ENCODE results near the gene RBP7.

RBP7 gene

DNA sequence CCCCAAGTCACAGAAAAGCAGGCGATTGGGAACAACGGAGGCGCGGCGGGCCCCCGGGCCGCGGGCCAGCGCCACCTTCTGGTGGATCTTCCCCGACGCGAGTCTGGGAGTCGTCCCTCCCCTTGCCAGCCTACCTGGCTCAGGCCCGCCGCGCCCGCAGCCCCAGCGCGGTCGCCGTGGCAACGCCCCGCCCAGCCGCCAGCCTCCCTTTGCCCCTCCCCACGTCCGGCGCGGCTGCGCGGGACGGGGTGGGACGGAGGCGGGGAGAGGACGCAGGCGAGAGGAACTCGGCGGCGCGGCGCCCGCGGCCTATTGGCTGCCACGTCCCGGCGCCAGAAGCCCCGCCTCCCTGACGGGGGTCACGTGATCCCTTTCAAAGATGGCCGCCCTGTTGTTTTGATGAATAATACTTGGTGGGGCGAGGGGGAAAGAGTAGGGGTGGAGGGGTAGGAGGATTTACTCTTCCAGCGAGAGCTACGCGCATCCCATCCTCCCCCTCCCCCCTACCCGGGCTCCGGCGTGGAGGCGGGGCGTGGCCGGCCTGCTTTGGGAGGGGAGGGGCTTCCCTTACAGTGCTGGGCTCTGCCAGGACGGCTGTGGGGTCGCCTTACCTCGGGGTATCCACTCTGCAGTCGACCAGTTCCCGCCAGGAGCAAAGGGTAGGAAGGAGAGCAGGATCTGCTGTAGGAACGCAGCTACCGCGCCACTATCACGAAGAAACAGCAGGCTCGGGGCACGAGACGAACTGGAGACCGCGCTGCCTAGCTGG, 35.7 kb downstream of the RBP7 start, which contains the start of gene UBE4B:
TSS of gene UBE4B (plus strand) at position 369 of the 769 bp plus-strand sequence. CDS start 713 bp downstream, outside the sequence.
- FAIRE-seq: peak; percentile 64

- FAIRE-seq: no peak
Observed at GRCh38 chr1:10033359-10033845, 36.4 kb downstream of the RBP7 start.

- FAIRE-seq: no peak
Observed at GRCh38 chr1:10042746-10043145, 45.7 kb downstream of the RBP7 start.

DNA sequence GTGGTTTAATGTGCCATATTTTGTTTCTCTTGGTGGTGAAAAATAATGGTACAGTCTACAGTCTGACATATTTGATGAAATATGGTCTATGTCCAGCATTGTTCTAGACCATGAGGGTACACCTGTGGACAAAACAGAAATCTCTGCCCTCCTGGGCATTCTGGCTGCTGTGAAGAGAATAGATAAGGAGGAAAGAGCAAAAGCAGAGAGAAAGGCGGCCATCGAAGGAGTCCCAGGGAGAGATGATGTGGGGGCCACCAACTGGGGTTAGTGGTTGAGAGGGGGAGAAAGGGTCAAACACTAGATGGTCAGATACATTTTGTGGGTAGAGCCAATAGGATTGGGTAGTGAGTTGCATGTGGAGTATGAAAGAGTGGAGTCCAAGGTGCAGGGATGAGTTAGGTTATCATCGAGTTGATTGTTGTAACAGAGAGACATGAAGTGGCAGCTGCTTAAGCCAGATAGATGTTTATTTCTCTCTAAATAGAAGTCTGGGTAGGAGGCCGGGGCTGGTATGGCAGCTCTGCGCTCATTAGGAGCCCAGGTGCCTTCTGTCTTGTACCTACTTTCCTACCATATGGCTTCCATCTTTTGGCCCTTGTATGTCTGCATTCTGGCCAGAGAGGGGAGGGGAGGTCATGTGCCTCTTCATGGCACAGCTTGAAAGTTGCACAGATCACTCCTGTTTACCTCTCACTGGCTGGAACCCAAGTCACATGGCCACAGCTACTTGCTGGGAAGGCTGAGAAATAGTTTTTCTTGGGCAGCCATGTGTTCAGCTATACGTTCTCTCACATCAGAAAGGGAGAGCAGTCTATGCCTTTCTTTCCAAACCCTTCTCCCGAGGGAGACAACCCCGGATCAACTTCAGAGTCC, 48.7 kb downstream of the RBP7 start:
- FAIRE-seq: no peak

- no peak for FAIRE-seq
Observed at GRCh38 chr1:10046356-10047085, 49.5 kb downstream of the RBP7 start.

DNA sequence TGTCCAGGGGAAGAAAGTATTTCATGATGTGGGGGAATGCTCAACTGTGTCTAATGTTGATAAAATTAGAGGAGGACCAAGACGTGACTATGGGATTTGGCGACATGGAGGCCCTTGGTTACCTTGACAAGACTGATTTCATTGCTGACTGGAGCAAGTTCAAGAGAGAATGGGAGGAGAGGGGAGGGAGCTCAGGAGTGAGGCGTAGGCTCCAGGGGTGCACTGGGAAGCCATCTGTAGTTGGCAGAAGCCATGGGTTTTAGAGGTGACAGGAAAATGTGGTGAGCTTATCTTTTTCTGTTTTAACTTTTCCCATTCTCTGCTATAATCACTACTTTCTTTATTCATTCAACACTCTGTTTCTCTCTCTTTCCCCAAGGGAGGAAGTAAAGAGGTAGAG, 51.6 kb downstream of the RBP7 start:
- no peak for FAIRE-seq

DNA sequence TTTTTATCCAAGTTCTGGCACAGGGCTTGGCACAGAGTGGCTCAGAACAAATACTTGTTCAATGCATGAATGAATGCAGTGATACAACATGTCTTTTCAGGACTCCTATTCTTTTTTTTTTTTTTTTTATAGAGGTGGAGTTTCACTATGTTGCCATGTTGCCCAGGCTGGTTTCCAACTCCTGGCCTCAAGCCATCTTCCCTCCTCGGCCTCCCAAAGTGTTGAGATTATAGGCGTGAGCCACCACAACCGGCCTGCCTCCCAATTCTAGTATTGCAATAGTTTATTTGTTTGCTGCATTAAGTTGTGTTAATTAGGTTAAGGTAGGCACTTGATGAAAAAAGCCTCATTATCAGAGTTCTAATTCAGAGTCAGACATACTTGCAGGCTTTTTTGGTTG, 53.6 kb downstream of the RBP7 start:
- no peak for FAIRE-seq

DNA sequence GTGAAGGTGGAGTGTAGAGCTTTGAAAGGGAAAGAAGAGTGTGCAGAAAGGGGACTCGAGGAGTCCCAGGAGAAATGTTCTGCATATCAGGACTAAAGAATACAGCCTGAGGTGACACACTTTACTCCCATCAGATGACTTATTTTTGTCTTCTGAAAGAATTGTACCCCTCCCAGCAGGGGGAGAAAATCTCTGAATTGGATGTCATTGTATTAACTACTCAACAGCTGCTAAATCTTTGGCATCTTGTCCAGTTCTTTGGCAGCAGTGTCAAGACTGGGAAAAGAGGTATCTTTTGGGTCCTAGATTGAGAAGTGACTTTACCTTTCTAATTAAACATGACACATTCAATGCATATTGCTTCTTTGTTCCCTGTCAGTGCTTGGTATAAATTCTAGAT, 54.6 kb downstream of the RBP7 start:
- FAIRE-seq: no peak

- no peak for FAIRE-seq
Observed at GRCh38 chr1:10052347-10052746, 55.3 kb downstream of the RBP7 start.

GRCh38 chr1:10054465-10054864, 57.4 kb downstream of the RBP7 start:
- FAIRE-seq: no peak

DNA sequence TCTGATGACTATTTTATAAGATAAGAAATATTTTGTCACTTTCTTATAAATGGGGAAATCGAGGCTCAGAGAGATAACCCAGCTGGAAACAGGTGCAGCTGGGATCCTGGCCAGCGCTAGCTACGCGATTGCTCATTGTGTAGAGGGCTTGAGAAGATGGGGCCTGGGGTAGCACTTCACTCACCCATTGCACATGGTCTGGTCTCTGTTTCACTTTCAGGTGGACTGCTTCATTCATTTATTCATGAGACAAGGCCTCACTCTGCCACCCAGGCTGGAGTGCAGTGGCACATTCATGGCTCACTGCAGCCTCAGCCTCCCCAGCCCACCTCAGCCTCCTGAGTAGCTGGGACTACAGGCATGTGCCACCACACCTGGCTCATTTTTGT, 59.6 kb downstream of the RBP7 start:
- FAIRE-seq: no peak

GRCh38 chr1:10057343-10057742, 60.3 kb downstream of the RBP7 start:
- no peak for FAIRE-seq

DNA sequence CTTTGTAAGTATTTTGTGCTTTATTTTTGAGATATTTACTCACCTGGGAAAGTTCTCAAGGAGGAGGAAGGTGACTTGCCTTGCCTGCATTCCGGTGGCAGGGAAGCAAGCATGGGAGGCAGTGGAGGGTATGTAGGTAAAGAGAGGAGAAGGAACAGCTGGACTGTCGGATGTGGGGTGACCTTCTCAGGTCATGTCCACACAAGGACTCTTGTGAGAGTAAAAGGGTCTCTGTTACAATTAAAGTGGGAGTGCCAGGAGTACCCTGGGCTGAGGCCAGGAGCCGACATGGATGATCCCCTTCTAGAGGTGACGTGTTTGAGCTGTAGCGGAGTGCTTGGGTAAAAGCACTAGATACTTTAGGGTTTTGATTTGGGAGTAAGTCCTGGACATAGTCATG, 60.8 kb downstream of the RBP7 start:
- no peak for FAIRE-seq

DNA sequence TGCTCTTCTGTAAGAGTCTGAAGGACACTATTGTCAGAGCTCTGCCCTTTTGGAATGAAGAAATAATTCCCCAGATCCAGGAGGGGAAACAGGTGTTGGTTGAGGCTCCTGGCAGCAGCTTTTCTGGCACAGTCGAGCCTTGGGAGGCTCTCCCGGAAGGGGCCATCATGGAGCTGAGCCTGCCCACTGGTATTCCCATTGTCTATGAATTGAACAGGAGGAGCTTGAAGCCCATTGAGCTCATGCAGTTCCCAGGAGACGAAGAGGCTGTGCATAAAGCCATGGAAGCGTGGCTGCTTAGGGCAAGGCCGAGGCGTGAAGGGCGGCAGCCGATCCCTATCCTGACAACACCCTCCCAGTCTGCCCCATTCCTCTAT, 62.3 kb downstream of the RBP7 start:
- FAIRE-seq: no peak

- no peak for FAIRE-seq
Observed at GRCh38 chr1:10060311-10061100, 63.5 kb downstream of the RBP7 start.

GRCh38 chr1:10061276-10061675, 64.2 kb downstream of the RBP7 start:
- no peak for FAIRE-seq

DNA sequence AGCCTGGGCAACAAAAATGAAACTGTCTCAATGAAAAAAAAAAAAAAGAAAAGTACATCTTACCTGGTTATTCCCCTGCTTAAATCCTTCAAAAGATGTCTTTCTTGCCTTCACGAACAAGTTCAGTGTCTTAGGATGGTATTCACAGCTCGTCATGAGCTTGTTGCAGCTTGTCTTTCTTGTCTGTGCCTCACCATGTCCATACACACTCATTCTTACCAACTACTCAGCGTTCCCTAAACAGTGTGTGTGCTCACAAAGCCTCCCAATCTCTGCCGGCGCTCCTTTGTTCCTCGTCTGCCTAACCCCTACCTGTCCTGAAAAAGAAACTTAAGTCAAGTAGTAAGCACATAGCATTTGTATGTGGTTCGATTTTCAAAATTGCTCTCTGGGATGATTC, 66.8 kb downstream of the RBP7 start:
- no peak for FAIRE-seq

- FAIRE-seq: no peak
Observed at GRCh38 chr1:10064416-10065343, 67.7 kb downstream of the RBP7 start.

DNA sequence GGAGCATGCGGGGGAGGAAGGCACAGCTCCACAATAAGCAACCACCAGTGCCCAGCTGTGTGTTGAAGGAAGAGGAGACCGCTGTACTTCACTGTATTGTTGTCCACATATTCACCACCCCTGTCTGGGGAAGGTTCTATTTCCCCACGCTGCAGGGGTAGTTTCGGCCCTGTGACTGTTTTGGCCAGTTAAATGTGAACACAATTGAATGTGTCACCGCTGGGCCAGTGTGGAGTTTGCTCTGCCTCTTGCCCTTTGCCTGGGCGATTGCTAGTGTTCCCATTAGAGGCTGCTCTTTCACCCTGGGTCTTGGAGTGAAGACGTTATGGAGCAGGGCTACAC, 68.3 kb downstream of the RBP7 start:
- no peak for FAIRE-seq

All from TTC549 (cell line).